ENCODE measurements around the gene IKZF1. TPM values are rescaled to one million over a fixed set of nuclear protein-coding genes. Genes with fewer than 3 reads are reported as not detected.

IKZF1 gene
- total RNA-seq, 1 experiment from 2014 or later, result 0.77 TPM

GRCh38 chr7:50274361-50274760, 30.2 kb upstream of the IKZF1 start:
- Histone ChIP-seq H3K27ac (ENCODE audit: low read length) (no peak overlapping the region), H3K4me3 (ENCODE audit: low read depth in 2 of 2, low read length in 2 of 2) (no peak overlapping the region), H3K36me3 (ENCODE audit: control insufficient read depth, insufficient read depth, low read length) (no peaks in the 10 kb centered on the region), H3K4me1 (ENCODE audit: control insufficient read depth, insufficient read depth, low read length) (no peaks in the 10 kb centered on the region), H3K9me3 (ENCODE audit: control insufficient read depth, insufficient read depth, low read depth, low read length) (no peaks in the 10 kb centered on the region), H3K27me3 (ENCODE audit: control insufficient read depth, insufficient read depth, low read length) (no peaks in the 10 kb centered on the region)
- ATAC-seq (no peak), DNase-seq (ENCODE audit: low read depth, low spot score) (no peak)
- in situ Hi-C loops (cut with HindIII; ENCODE audit: low pct_unique_long_range_greater_than_20kb, low sequenced_read_pairs), result no loop called here
- POLR2A ChIA-PET, result no interaction called here
- CTCF ChIA-PET, result no interaction called here
- intact Hi-C loops (cut with micrococcal nuclease; ENCODE audit: unreplicated experiment), result no loop called here
- TF ChIP-seq SIN3A (IDR thresholded peaks at IDR 0.05; ENCODE audit: borderline replicate concordance, insufficient read depth, low read depth, low read length) (no peak), TCF7L2 (IDR thresholded peaks at IDR 0.05; ENCODE audit: low read depth, low read length) (no peak), POLR2AphosphoS5 (IDR thresholded peaks at IDR 0.05; ENCODE audit: low read depth, low read length) (no peak)
- TF ChIP-seq, protein P1, sequence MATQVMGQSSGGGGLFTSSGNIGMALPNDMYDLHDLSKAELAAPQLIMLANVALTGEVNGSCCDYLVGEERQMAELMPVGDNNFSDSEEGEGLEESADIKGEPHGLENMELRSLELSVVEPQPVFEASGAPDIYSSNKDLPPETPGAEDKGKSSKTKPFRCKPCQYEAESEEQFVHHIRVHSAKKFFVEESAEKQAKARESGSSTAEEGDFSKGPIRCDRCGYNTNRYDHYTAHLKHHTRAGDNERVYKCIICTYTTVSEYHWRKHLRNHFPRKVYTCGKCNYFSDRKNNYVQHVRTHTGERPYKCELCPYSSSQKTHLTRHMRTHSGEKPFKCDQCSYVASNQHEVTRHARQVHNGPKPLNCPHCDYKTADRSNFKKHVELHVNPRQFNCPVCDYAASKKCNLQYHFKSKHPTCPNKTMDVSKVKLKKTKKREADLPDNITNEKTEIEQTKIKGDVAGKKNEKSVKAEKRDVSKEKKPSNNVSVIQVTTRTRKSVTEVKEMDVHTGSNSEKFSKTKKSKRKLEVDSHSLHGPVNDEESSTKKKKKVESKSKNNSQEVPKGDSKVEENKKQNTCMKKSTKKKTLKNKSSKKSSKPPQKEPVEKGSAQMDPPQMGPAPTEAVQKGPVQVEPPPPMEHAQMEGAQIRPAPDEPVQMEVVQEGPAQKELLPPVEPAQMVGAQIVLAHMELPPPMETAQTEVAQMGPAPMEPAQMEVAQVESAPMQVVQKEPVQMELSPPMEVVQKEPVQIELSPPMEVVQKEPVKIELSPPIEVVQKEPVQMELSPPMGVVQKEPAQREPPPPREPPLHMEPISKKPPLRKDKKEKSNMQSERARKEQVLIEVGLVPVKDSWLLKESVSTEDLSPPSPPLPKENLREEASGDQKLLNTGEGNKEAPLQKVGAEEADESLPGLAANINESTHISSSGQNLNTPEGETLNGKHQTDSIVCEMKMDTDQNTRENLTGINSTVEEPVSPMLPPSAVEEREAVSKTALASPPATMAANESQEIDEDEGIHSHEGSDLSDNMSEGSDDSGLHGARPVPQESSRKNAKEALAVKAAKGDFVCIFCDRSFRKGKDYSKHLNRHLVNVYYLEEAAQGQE (IDR thresholded peaks at IDR 0.05; ENCODE audit: insufficient read depth in 1 of 2, low read depth in 2 of 2, low read length in 1 of 2), result no peak
- TF ChIP-seq, protein P2, sequence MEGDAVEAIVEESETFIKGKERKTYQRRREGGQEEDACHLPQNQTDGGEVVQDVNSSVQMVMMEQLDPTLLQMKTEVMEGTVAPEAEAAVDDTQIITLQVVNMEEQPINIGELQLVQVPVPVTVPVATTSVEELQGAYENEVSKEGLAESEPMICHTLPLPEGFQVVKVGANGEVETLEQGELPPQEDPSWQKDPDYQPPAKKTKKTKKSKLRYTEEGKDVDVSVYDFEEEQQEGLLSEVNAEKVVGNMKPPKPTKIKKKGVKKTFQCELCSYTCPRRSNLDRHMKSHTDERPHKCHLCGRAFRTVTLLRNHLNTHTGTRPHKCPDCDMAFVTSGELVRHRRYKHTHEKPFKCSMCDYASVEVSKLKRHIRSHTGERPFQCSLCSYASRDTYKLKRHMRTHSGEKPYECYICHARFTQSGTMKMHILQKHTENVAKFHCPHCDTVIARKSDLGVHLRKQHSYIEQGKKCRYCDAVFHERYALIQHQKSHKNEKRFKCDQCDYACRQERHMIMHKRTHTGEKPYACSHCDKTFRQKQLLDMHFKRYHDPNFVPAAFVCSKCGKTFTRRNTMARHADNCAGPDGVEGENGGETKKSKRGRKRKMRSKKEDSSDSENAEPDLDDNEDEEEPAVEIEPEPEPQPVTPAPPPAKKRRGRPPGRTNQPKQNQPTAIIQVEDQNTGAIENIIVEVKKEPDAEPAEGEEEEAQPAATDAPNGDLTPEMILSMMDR (IDR thresholded peaks at IDR 0.05), result no peak
- no TSS peak for BruUV-seq (replicated peaks)

DNA sequence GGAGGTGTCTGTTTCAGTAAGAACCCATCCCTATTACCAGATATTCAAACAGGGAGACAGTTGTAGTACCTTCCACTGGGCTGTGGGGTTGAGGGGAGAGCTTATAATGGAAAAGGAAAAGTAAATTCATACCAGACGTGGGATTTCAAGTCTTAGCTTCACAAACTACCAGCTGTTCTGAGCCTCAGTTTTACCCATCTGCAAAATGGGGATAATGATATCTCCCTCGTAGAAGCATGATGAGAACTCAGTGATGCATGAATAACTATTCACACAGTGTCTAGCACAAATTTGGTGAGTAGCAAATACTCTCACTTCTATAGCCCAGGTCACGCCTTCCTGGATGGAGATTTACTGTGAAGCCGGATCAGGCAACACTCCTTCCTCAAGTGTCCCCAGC, 29.1 kb upstream of the IKZF1 start:
- CTCF ChIA-PET, result no interaction called here
- no TSS peak for BruUV-seq (replicated peaks)

More for the DNA sequence above, 29.1 kb upstream of the IKZF1 start:
- no peak for DNase-seq (ENCODE audit: low read depth, low spot score)
- no peak overlapping the region for H3K27ac ChIP-seq (ENCODE audit: low read length)
- no peaks in the 10 kb centered on the region for H3K27me3 ChIP-seq (ENCODE audit: control insufficient read depth, insufficient read depth, low read length)
- POLR2A ChIA-PET, result no interaction called here
- H3K9me3 ChIP-seq (ENCODE audit: control insufficient read depth, insufficient read depth, low read depth, low read length), result no peaks in the 10 kb centered on the region
- no peaks in the 10 kb centered on the region for H3K4me1 ChIP-seq (ENCODE audit: control insufficient read depth, insufficient read depth, low read length)
- ATAC-seq, result no peak
- no peak overlapping the region for H3K4me3 ChIP-seq (ENCODE audit: low read depth in 2 of 2, low read length in 2 of 2)
- in situ Hi-C loops (cut with HindIII; ENCODE audit: low pct_unique_long_range_greater_than_20kb, low sequenced_read_pairs) (no loop called here), intact Hi-C loops (cut with micrococcal nuclease; ENCODE audit: unreplicated experiment) (no loop called here)
- no peak for TF ChIP-seq SIN3A (IDR thresholded peaks at IDR 0.05; ENCODE audit: borderline replicate concordance, insufficient read depth, low read depth, low read length)
- TF ChIP-seq, protein P1 (IDR thresholded peaks at IDR 0.05; ENCODE audit: insufficient read depth in 1 of 2, low read depth in 2 of 2, low read length in 1 of 2), result no peak
- TF ChIP-seq TCF7L2 (IDR thresholded peaks at IDR 0.05; ENCODE audit: low read depth, low read length), result no peak
- no peak for TF ChIP-seq POLR2AphosphoS5 (IDR thresholded peaks at IDR 0.05; ENCODE audit: low read depth, low read length)
- TF ChIP-seq, protein P2 (IDR thresholded peaks at IDR 0.05), result no peak
- no peaks in the 10 kb centered on the region for H3K36me3 ChIP-seq (ENCODE audit: control insufficient read depth, insufficient read depth, low read length)
